Panc1 (cell line): ENCODE data around the gene RAB2B.

Experiments used
- CTCF ChIP-seq: fragments of 450-650 bp; IDR thresholded peaks from 2 replicates; pipeline ENCODE4 v1.5.1; 2017; ENCODE audit warnings: mild to moderate bottlenecking
- POLR2AphosphoS5 ChIP-seq: IDR thresholded peaks from 2 replicates; pipeline ENCODE4 v1.6.1; 2012; ENCODE audit warnings: mild to moderate bottlenecking, low read depth, low read length, moderate library complexity
- TCF7L2 ChIP-seq: IDR thresholded peaks from 2 replicates; pipeline ENCODE4 v1.6.1; 2011; ENCODE audit warnings: mild to moderate bottlenecking, low read depth, low read length, inconsistent platforms

GRCh38 chr14:21437063-21437901 lies 39.5 kb downstream of the RAB2B start:
- TF ChIP-seq POLR2AphosphoS5 (peak; percentile 90), CTCF (no peak), TCF7L2 (no peak)
